RWPE1 (cell line): ENCODE data around the gene EMP2.
"Not testable (repeated sequence)": the region's sequence is repeated elsewhere in the genome, so short reads cannot be mapped to it uniquely, and the experiment has no call there.

ENCODE experiments used
- CTCF ChIA-PET: fragments of 350-600 bp; sonication (Branson Sonifier 250); formaldehyde crosslinking; extraction: SDS; loops from one replicate; lab custom pipeline; 2021; lab: Yijun Ruan, JAX
- POLR2A ChIA-PET: fragments of 400-600 bp; formaldehyde crosslinking; extraction: SDS; loops from one replicate; lab custom pipeline; 2020; ENCODE audit warnings: antibody characterized with exemption; ENCODE audit not compliant: low non-redundant PET; lab: Yijun Ruan, JAX
- DNase-seq: peaks from one replicate; pipeline ENCODE4 v3.0.0; 2012; ENCODE audit warnings: low spot score
- H3K27ac ChIP-seq: fragments of 450-650 bp; 2 replicates; pipeline ENCODE4 v1.5.1; 2017
- TF ChIP-seq, protein P1 (sequence below): fragments of 450-650 bp; conservative IDR thresholded peaks from 2 replicates; pipeline ENCODE4 v1.5.1; 2017; ENCODE audit warnings: low read depth, mild to moderate bottlenecking

Gene EMP2

GRCh38 chr16:10565167-10565566, 15.2 kb downstream of the EMP2 start:
- TF ChIP-seq, protein P1, sequence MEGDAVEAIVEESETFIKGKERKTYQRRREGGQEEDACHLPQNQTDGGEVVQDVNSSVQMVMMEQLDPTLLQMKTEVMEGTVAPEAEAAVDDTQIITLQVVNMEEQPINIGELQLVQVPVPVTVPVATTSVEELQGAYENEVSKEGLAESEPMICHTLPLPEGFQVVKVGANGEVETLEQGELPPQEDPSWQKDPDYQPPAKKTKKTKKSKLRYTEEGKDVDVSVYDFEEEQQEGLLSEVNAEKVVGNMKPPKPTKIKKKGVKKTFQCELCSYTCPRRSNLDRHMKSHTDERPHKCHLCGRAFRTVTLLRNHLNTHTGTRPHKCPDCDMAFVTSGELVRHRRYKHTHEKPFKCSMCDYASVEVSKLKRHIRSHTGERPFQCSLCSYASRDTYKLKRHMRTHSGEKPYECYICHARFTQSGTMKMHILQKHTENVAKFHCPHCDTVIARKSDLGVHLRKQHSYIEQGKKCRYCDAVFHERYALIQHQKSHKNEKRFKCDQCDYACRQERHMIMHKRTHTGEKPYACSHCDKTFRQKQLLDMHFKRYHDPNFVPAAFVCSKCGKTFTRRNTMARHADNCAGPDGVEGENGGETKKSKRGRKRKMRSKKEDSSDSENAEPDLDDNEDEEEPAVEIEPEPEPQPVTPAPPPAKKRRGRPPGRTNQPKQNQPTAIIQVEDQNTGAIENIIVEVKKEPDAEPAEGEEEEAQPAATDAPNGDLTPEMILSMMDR, result no peak
- no peak for DNase-seq
- CTCF ChIA-PET, result interaction anchor here (0.6 to 0.8 kb wide), 2 partner anchors 20 to 385 kb away, joined by 3 read pairs; no protein-coding TSS in a partner anchor
- H3K27ac ChIP-seq, result no peak overlapping the region
- POLR2A ChIA-PET, result no interaction called here

DNA sequence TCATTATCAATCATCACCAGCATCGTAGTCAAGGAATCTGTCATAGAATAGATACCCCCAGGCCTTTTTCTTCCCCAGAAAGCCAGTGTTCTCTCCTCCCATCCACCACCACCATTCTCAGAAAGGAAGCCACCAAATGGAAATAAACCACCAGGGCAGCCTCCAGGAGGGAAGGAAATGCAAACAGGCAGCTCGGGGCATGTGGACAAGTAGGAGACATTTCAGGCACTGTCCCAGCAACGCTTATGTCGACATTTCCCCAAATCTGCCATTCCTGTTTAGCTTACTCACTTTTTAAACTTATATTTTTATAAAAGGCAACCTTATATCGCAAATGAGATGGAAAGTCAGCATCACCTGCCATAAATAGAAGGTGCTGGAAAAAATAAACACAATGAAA, 15.8 kb downstream of the EMP2 start:
- no peak for DNase-seq
- ChIA-PET POLR2A (interaction anchor here (0.5 kb wide), 1 partner anchor 10 kb away, joined by 4 read pairs; no protein-coding TSS in a partner anchor), CTCF (interaction anchor here (0.8 kb wide), 1 partner anchor 385 kb away, joined by 3 read pairs; no protein-coding TSS in a partner anchor)
- no peak overlapping the region for H3K27ac ChIP-seq
- TF ChIP-seq, protein P1, result no peak

- ChIA-PET CTCF (interaction anchor here (0.6 kb wide), 2 partner anchors 14 to 391 kb away, joined by 3 to 5 read pairs; no protein-coding TSS in a partner anchor), POLR2A (no interaction called here)
- H3K27ac ChIP-seq, result no peak overlapping the region
- DNase-seq, result no peak
- TF ChIP-seq, protein P1, result no peak
Observed at GRCh38 chr16:10562361-10562899, 18.0 kb downstream of the EMP2 start.

DNA sequence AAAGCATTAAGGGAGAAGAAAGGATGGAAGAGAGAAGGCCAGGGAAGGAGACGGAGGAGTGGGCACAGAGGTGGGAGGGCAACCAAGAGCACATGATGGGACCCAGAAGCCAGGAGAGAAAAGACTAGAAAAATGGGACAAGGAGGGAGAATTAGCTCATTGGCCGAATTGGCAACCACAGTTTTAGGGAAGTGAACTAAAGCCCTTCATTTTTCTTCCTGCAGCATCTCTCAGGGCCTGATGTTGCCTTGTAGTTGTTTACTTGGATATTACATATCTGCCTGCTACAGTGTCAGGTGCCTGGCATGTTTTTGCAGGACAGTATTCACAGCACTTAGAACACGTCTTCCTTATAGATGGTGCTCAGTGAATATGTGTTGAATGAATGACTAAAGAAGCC, 19.0 kb downstream of the EMP2 start:
- TF ChIP-seq, protein P1, result no peak
- H3K27ac ChIP-seq, result no peak overlapping the region
- ChIA-PET POLR2A (no interaction called here), CTCF (no interaction called here)
- DNase-seq, result no peak

DNA sequence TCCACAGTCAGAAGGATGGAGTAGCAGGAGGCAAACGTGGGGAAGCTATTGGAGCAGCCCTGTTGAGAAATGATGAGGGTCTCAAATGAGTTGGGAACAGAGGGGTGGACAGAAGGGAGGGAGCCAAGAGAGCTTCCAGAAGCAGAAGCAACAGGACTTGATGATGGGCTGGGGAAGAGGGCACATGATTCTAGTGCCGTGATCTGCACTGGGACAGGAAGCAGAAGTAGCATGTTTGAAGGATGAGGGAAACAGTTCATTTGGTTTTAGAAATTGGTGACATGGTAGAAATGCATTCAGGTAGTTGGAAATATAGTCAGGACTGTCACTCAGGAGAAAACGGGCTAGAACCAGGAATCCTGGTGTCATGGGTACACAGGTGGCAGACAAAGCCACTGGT, 19.4 kb downstream of the EMP2 start:
- DNase-seq, result no peak
- TF ChIP-seq, protein P1, result no peak
- CTCF ChIA-PET, result interaction anchor here (0.9 kb wide), 1 partner anchor 346 kb away, joined by 3 read pairs; no protein-coding TSS in a partner anchor
- POLR2A ChIA-PET, result no interaction called here
- H3K27ac ChIP-seq, result no peak overlapping the region

GRCh38 chr16:10559792-10560191, 20.6 kb downstream of the EMP2 start:
- DNase-seq, POLR2A ChIA-PET, H3K27ac ChIP-seq: not testable (repeated sequence)
- CTCF ChIA-PET, result interaction anchor here (0.5 kb wide), 1 partner anchor 113 kb away, joined by 3 read pairs; no protein-coding TSS in a partner anchor
